ENCODE data around the gene IGSF9. TPM values are rescaled to one million over a fixed set of nuclear protein-coding genes. Genes with fewer than 3 reads are reported as not detected.

Gene IGSF9
- total RNA-seq, 3 donors from 2014 or later: 0.11 to 0.20 (median 0.16) TPM

DNA sequence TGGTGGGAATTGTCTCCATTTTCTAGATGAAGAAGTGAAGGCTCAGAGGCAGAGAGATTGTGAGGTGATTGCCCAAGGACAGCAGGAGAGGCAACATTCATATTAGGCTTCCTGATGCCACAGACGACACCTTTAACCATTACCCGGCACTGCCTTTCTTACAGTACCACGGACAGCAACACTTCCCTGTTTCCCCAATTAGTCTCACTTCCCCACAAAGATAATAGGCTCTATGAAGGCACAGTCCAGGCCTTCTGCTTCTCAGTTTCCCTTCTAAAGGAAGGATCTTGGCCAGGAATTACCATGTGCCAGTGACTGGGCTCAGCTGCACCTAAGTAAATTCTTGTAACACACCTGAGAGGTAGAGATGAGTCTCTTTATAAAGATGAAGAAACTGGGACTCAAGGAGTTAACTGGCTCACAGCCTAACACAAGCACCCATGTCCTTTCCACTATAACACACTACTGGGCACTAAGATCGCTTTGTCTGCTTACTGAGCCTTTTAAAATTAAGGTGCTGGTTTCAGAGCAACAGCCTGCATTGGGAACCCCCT lies 9.6 kb downstream of the IGSF9 start:
- DNase-seq: no peak
- Mint-ChIP-seq H3K4me1 (ENCODE audit: low read depth) (peaks cover 8% of the 10 kb centered on the region), H3K27me3 (ENCODE audit: low read depth) (peaks cover 13% of the 10 kb centered on the region), H3K9me3 (no peaks in the 10 kb centered on the region), H3K36me3 (ENCODE audit: insufficient read depth) (no peaks in the 10 kb centered on the region), H3K4me3 (no peak overlapping the region)
- no peak for ATAC-seq

GRCh38 chr1:159935305-159935704 lies 10.1 kb downstream of the IGSF9 start:
- H3K36me3 Mint-ChIP-seq (ENCODE audit: insufficient read depth): no peaks in the 10 kb centered on the region
- no peak overlapping the region for H3K4me3 Mint-ChIP-seq
- ATAC-seq (no peak), DNase-seq (no peak)
- no peaks in the 10 kb centered on the region for H3K9me3 Mint-ChIP-seq
- peaks cover 8% of the 10 kb centered on the region for H3K4me1 Mint-ChIP-seq (ENCODE audit: low read depth)
- peaks cover 13% of the 10 kb centered on the region for H3K27me3 Mint-ChIP-seq (ENCODE audit: low read depth)

GRCh38 chr1:159934136-159935039 lies 11.0 kb downstream of the IGSF9 start:
- no peaks in the 10 kb centered on the region for H3K36me3 Mint-ChIP-seq (ENCODE audit: insufficient read depth)
- H3K4me3 Mint-ChIP-seq: no peak overlapping the region
- peaks cover 8% of the 10 kb centered on the region for H3K4me1 Mint-ChIP-seq (ENCODE audit: low read depth)
- ATAC-seq (no peak), DNase-seq (no peak)
- peaks cover 13% of the 10 kb centered on the region for H3K27me3 Mint-ChIP-seq (ENCODE audit: low read depth)
- H3K9me3 Mint-ChIP-seq: no peaks in the 10 kb centered on the region

DNA sequence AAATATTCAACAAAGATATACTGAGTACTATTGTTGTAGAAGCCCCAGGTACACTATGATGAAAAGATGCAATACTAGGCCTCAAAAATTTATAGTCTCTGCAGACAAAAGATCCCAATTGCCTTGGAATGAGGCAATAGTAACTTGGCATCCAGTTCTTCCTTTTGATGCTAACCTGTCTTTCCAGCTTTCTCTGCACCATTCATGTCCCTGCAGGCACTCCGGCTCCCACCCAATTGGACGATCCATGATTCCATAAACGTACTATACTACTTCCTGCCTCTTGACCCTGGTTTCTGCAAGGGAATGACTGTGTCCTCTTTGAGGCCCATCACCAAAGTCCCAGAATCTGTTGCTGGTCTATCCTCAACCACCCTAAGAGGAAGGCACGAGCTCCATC lies 12.1 kb downstream of the IGSF9 start:
- peaks cover 8% of the 10 kb centered on the region for H3K4me1 Mint-ChIP-seq (ENCODE audit: low read depth)
- ATAC-seq (no peak), DNase-seq (no peak)
- no peak overlapping the region for H3K4me3 Mint-ChIP-seq
- peaks cover 9% of the 10 kb centered on the region for H3K27me3 Mint-ChIP-seq (ENCODE audit: low read depth)
- no peaks in the 10 kb centered on the region for H3K36me3 Mint-ChIP-seq (ENCODE audit: insufficient read depth)
- no peaks in the 10 kb centered on the region for H3K9me3 Mint-ChIP-seq

DNA sequence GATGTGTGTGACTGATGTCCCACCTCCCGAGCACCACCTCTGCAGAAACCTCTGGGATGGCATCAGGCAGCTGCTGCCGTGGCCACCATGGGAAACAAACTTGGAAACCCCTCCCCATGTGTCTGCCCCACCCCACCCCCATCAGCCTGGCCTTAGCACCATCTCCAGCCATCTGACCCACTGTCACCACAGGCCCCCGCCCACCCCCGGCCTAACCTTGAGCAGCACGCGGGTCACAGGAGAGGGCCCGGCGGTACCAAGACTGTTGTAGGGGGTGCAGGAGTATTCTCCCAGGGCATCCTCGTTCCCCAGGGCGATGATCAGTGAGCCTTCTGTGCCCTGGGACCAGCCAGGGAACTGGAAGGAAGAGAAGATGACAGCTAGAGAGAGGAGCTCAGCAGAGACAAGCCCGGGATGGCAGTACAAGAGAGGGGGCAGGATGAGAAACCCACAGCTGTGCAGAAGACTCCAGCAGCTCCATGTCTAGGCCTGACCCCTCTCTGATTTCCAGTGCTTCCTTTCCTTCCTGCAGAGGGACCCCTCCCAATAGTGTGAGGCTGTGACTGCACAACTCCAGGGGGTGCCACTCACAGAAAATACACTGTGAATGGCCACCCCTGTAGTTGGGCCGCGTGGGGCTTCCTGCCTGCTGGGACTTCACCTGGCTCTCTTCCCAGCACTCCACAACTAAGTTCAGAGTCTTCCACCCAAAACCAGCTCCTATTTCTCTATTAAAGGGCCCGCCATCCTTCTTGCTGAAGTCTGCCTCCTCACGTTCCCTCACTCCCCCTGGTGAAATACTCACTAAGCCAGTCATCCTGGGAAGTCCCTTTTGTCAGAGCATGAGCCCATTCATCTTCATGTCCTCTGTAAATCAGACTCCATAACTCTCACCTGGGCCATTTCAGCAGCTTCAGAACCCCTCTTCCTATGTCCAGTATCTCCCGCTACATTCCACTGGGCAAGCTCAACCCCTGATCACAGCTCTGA lies 12.8 kb downstream of the IGSF9 start:
- Mint-ChIP-seq H3K4me3 (no peak overlapping the region), H3K36me3 (ENCODE audit: insufficient read depth) (no peaks in the 10 kb centered on the region), H3K27me3 (ENCODE audit: low read depth) (peaks cover 7% of the 10 kb centered on the region), H3K4me1 (ENCODE audit: low read depth) (peaks cover 8% of the 10 kb centered on the region), H3K9me3 (no peaks in the 10 kb centered on the region)
- no peak for DNase-seq
- no peak for ATAC-seq

GRCh38 chr1:159931795-159932173 lies 13.6 kb downstream of the IGSF9 start:
- H3K9me3 Mint-ChIP-seq: no peaks in the 10 kb centered on the region
- ATAC-seq (no peak), DNase-seq (no peak)
- H3K27me3 Mint-ChIP-seq (ENCODE audit: low read depth): peaks cover 7% of the 10 kb centered on the region
- no peaks in the 10 kb centered on the region for H3K36me3 Mint-ChIP-seq (ENCODE audit: insufficient read depth)
- H3K4me1 Mint-ChIP-seq (ENCODE audit: low read depth): peaks cover 8% of the 10 kb centered on the region
- H3K4me3 Mint-ChIP-seq: no peak overlapping the region

- Mint-ChIP-seq H3K9me3 (no peaks in the 10 kb centered on the region), H3K4me3 (no peak overlapping the region), H3K27me3 (ENCODE audit: low read depth) (peaks cover 7% of the 10 kb centered on the region), H3K4me1 (ENCODE audit: low read depth) (peaks cover 9% of the 10 kb centered on the region), H3K36me3 (ENCODE audit: insufficient read depth) (no peaks in the 10 kb centered on the region)
- no peak for ATAC-seq
- DNase-seq: no peak
These were observed 14.2 kb downstream of the IGSF9 start for GRCh38 chr1:159931101-159931794.

DNA sequence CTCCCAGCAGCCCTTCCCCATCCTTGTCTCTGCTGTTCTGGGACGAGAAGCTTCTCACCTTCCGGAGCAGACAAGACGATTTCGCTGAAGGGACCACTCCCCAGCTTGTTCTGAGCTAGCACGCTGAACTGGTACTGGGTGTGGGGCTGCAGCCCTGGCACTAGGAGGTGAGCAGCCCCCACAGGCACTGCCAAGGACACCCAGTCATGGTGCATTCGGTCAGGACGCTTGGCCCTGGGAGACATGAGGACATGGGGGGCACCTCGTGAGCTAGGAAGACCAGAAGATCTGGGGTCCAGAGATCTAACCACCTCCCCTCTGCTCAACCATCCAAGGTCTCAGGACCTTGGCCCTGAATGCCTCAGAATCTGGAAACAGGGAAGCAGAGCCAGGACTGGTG lies 14.8 kb downstream of the IGSF9 start:
- Mint-ChIP-seq H3K9me3 (no peaks in the 10 kb centered on the region), H3K36me3 (ENCODE audit: insufficient read depth) (no peaks in the 10 kb centered on the region), H3K27me3 (ENCODE audit: low read depth) (peaks cover 7% of the 10 kb centered on the region), H3K4me1 (ENCODE audit: low read depth) (peaks cover 13% of the 10 kb centered on the region), H3K4me3 (no peak overlapping the region)
- DNase-seq (no peak), ATAC-seq (no peak)

DNA sequence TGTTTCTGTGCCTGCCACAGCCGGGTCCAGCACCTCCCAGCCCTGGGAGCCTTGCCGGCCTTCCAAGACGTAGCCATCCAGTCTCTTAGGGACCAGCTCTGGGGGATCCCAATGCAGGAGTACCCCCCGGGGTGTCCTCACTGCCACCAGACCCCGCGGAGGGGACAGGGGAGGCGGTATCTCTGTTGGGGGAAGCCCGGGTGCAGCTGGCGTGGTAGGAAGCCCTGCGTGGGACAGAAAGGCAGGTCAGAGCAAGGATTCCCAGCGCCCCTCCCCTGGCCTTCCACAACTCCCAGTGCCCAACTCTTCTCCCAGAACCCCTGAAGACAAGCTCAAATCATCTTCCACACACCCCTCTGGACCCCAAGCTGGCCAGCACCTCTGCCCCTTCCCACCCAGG lies 15.2 kb downstream of the IGSF9 start:
- Mint-ChIP-seq H3K27me3 (ENCODE audit: low read depth) (peaks cover 3% of the 10 kb centered on the region), H3K9me3 (no peaks in the 10 kb centered on the region), H3K4me1 (ENCODE audit: low read depth) (peaks cover 16% of the 10 kb centered on the region), H3K4me3 (no peak overlapping the region), H3K36me3 (ENCODE audit: insufficient read depth) (no peaks in the 10 kb centered on the region)
- no peak for ATAC-seq
- no peak for DNase-seq

DNA sequence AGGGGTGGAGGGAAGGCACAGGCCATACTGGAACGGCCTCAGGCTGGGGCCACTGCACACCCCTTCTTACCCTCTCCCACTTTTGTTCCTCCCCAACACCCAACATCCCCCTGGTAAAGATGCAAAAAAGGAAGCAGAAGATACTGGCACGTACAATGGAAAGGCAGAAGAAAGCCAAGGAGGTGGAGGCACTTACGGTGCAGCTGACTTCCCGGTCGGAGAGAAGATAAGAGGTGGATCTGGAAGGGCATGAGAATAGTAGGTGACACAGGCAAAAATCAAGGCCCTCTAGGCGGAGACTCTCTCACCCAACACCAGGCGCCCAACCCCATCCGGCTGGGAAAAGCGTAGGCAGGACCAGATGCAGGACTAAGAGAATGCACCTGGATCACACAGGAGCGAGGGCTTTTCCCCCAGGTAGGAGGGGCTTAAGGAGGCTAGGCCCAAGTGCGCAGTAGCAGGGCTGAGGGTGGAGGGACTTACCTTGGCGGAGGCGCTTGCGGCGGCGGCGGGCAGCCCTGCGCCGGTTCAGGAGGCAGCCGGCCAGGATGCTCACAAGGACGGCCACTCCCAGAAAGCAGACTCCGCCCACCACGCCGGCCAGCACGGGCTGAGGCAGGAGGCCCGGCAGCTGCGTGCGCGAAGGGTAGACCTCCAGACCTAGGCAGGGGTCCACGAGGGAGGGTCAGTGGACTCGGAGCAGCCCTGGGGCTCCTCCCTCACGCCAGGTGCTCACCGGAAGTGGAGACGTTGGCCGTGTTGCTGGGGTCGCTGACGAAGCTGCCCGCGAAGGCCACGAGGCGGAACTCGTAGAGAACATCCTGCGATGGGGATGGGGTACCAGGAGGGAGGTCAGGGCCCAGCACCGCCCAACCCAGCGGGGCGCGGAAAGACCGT lies 16.0 kb downstream of the IGSF9 start:
- no peak for DNase-seq
- H3K9me3 Mint-ChIP-seq: no peaks in the 10 kb centered on the region
- no peaks in the 10 kb centered on the region for H3K36me3 Mint-ChIP-seq (ENCODE audit: insufficient read depth)
- ATAC-seq: no peak
- no peaks in the 10 kb centered on the region for H3K27me3 Mint-ChIP-seq (ENCODE audit: low read depth)
- H3K4me1 Mint-ChIP-seq (ENCODE audit: low read depth): peaks cover 16% of the 10 kb centered on the region
- no peak overlapping the region for H3K4me3 Mint-ChIP-seq

GRCh38 chr1:159928491-159929050 lies 16.8 kb downstream of the IGSF9 start:
- Mint-ChIP-seq H3K36me3 (ENCODE audit: insufficient read depth) (peaks cover 2% of the 10 kb centered on the region), H3K4me1 (ENCODE audit: low read depth) (peaks cover 23% of the 10 kb centered on the region), H3K4me3 (no peak overlapping the region), H3K9me3 (no peaks in the 10 kb centered on the region), H3K27me3 (ENCODE audit: low read depth) (no peaks in the 10 kb centered on the region)
- DNase-seq (no peak), ATAC-seq (no peak)

DNA sequence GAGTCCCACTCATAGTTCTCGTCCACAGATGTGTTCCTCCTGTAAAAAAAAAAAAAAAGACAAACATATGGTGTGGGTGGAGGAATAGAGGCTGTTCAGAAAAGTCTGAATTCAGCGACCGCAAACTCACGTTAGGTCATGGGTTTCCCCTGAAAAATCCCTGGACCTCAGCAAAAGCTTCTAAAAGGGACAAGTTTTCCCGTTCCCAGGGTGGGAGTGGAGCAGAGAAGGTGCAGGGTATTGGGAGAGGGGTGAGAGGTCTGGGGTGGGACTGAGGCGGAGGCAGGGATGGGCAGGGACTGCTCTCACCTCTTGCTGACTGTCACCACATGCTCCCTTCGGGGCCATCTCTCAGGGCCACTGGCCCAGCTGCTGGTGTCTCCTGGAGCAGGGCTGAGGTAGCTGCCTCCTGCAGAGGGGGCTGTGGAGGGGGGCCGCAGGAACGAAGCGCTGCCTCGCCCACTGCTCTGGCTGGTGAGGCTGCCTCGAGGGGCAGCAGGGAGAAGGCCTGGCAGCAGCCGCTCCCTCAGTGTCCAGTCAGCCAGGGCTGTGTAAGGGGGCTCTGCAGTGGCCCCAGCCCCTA lies 17.5 kb downstream of the IGSF9 start:
- Mint-ChIP-seq H3K36me3 (ENCODE audit: insufficient read depth) (peaks cover 2% of the 10 kb centered on the region), H3K4me1 (ENCODE audit: low read depth) (peaks cover 29% of the 10 kb centered on the region), H3K9me3 (no peaks in the 10 kb centered on the region), H3K4me3 (no peak overlapping the region), H3K27me3 (ENCODE audit: low read depth) (no peaks in the 10 kb centered on the region)
- ATAC-seq (no peak), DNase-seq (no peak)
